ENCODE data around the gene STK32C. TPM values are rescaled to one million over a fixed set of nuclear protein-coding genes. Genes with fewer than 3 reads are reported as not detected.

Gene STK32C
- total RNA-seq, 1 experiment from 2014 or later, result 20.7 TPM

- CTCF ChIA-PET, result interaction anchor here (0.6 to 1.0 kb wide), 2 partner anchors 37 to 121 kb away, joined by 3 to 4 read pairs; no protein-coding TSS in a partner anchor
These were observed 36.6 kb upstream of the STK32C start for GRCh38 chr10:132344386-132344785.

GRCh38 chr10:132342553-132342952 is 34.8 kb upstream of the STK32C start:
- Mint-ChIP-seq H3K27me3 (ENCODE audit: insufficient read depth, unreplicated experiment) (no peaks in the 10 kb centered on the region), H3K4me1 (ENCODE audit: insufficient read depth, unreplicated experiment) (no peaks in the 10 kb centered on the region), H3K36me3 (ENCODE audit: insufficient read depth, unreplicated experiment) (peaks cover 32% of the 10 kb centered on the region), H3K9me3 (ENCODE audit: unreplicated experiment) (no peaks in the 10 kb centered on the region), H3K27ac (ENCODE audit: low read depth, unreplicated experiment) (no peak overlapping the region), H3K4me3 (ENCODE audit: unreplicated experiment) (no peak overlapping the region)
- ChIA-PET CTCF (interaction anchor here (0.7 to 1.1 kb wide), 4 partner anchors 11 to 141 kb away, joined by 3 to 4 read pairs (median 4); no protein-coding TSS in a partner anchor), POLR2A (no interaction called here)
- TF ChIP-seq, protein P1, sequence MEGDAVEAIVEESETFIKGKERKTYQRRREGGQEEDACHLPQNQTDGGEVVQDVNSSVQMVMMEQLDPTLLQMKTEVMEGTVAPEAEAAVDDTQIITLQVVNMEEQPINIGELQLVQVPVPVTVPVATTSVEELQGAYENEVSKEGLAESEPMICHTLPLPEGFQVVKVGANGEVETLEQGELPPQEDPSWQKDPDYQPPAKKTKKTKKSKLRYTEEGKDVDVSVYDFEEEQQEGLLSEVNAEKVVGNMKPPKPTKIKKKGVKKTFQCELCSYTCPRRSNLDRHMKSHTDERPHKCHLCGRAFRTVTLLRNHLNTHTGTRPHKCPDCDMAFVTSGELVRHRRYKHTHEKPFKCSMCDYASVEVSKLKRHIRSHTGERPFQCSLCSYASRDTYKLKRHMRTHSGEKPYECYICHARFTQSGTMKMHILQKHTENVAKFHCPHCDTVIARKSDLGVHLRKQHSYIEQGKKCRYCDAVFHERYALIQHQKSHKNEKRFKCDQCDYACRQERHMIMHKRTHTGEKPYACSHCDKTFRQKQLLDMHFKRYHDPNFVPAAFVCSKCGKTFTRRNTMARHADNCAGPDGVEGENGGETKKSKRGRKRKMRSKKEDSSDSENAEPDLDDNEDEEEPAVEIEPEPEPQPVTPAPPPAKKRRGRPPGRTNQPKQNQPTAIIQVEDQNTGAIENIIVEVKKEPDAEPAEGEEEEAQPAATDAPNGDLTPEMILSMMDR (IDR thresholded peaks at IDR 0.05; ENCODE audit: unreplicated experiment), result no peak
- no TSS peak for BruUV-seq (replicated peaks)
- intact Hi-C loops (cut with micrococcal nuclease), result no loop called here
- no peak for DNase-seq (ENCODE audit: unreplicated experiment)

More at GRCh38 chr10:132344386-132344785, 36.6 kb upstream of the STK32C start:
- H3K4me1 Mint-ChIP-seq (ENCODE audit: insufficient read depth, unreplicated experiment), result no peaks in the 10 kb centered on the region
- peaks cover 18% of the 10 kb centered on the region for H3K36me3 Mint-ChIP-seq (ENCODE audit: insufficient read depth, unreplicated experiment)
- no peaks in the 10 kb centered on the region for H3K27me3 Mint-ChIP-seq (ENCODE audit: insufficient read depth, unreplicated experiment)
- BruUV-seq (replicated peaks), result no TSS peak
- intact Hi-C loops (cut with micrococcal nuclease), result no loop called here
- no peak overlapping the region for H3K27ac Mint-ChIP-seq (ENCODE audit: low read depth, unreplicated experiment)
- POLR2A ChIA-PET, result no interaction called here
- TF ChIP-seq, protein P1 (IDR thresholded peaks at IDR 0.05; ENCODE audit: unreplicated experiment), result no peak
- H3K4me3 Mint-ChIP-seq (ENCODE audit: unreplicated experiment), result no peak overlapping the region
- DNase-seq (ENCODE audit: unreplicated experiment), result no peak
- H3K9me3 Mint-ChIP-seq (ENCODE audit: unreplicated experiment), result no peaks in the 10 kb centered on the region

DNA sequence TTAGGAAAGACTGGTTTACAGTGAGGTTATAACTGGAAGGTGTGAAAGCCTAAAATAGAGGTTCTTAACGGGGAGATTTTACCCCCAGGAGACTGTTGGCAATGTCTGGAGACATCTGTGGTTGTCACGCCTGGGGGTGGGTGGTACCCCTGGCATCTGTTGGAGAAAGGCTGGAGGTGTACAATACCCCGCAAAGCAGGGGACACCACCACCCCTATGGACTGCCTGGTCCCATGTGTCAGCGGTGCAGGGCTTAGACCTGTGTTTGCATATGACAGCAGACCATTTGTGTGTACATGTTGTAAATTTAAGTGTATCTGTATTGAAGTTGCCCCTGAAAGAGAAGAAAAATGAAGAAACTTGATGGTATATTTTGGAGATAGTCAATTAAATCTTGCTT is 34.0 kb upstream of the STK32C start:
- no TSS peak for BruUV-seq (replicated peaks)
- Mint-ChIP-seq H3K4me1 (ENCODE audit: insufficient read depth, unreplicated experiment) (no peaks in the 10 kb centered on the region), H3K27me3 (ENCODE audit: insufficient read depth, unreplicated experiment) (no peaks in the 10 kb centered on the region), H3K9me3 (ENCODE audit: unreplicated experiment) (no peaks in the 10 kb centered on the region), H3K4me3 (ENCODE audit: unreplicated experiment) (no peak overlapping the region), H3K36me3 (ENCODE audit: insufficient read depth, unreplicated experiment) (peaks cover 32% of the 10 kb centered on the region), H3K27ac (ENCODE audit: low read depth, unreplicated experiment) (no peak overlapping the region)
- intact Hi-C loops (cut with micrococcal nuclease), result no loop called here
- DNase-seq (ENCODE audit: unreplicated experiment), result no peak
- ChIA-PET CTCF (no interaction called here), POLR2A (no interaction called here)
- TF ChIP-seq, protein P1 (IDR thresholded peaks at IDR 0.05; ENCODE audit: unreplicated experiment), result no peak

GRCh38 chr10:132341017-132341416 is 33.3 kb upstream of the STK32C start:
- TF ChIP-seq, protein P1 (IDR thresholded peaks at IDR 0.05; ENCODE audit: unreplicated experiment), result no peak

More at GRCh38 chr10:132341017-132341416, 33.3 kb upstream of the STK32C start:
- Mint-ChIP-seq H3K4me3 (ENCODE audit: unreplicated experiment) (no peak overlapping the region), H3K27me3 (ENCODE audit: insufficient read depth, unreplicated experiment) (no peaks in the 10 kb centered on the region), H3K4me1 (ENCODE audit: insufficient read depth, unreplicated experiment) (no peaks in the 10 kb centered on the region), H3K9me3 (ENCODE audit: unreplicated experiment) (no peaks in the 10 kb centered on the region), H3K27ac (ENCODE audit: low read depth, unreplicated experiment) (no peak overlapping the region), H3K36me3 (ENCODE audit: insufficient read depth, unreplicated experiment) (peaks cover 32% of the 10 kb centered on the region)
- ChIA-PET CTCF (no interaction called here), POLR2A (no interaction called here)
- BruUV-seq (replicated peaks), result no TSS peak
- intact Hi-C loops (cut with micrococcal nuclease), result no loop called here
- DNase-seq (ENCODE audit: unreplicated experiment), result no peak
